NCI-H446 treated with DMSO at 0.1 percent for 48 hours (cell line): ENCODE measurements around the gene CHERP.
"Not testable (repeated sequence)": the region's sequence is repeated elsewhere in the genome, so short reads cannot be mapped to it uniquely, and the experiment has no call there.

Experiments used
- DNase-seq: peaks from one replicate; lab custom pipeline; 2025; lab: John Stamatoyannopoulos, UW

Gene CHERP

DNA sequence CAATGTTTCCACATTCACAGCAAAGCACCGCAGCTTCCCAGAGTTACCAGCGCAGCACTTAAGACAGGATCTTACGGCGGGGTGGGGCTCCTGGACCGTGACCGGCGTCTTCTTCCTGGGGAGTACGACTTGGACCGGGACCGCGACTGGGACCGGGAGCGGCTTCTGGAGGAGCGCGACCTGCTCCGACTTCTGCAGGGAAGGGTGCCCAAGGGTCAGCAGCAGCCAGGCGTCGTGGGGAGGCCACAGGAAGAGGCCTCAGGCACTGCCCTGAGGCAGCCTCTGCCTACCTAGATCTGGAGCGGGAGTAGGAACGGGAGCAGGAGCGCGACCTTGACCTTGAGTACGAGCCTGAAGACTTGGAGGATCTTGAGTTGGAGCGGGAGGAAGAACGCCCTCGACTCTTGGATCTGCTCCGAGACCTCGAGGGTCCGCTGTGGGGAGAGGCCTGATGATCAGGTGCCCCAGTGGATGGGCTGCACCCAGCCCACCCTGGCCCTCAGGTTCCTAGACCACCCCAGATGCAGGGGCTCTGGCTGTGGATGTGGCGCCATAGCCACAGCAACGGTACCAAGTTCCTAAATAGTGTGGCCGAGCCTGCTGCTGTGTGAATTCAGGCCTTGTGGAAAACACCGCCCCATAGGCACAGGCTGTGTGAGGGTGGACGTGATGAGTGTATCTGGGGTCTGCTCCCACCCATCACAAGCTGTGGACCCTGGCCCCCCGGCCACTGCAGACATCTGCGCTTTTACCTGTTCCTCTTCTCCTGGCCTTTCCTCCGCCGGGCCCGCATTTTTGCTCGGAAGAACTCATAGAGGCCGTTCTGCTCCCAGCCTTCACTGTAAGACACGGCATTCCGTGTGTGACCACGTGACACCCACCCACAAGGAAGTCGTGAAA is 21.9 kb downstream of the CHERP start:
- DNase-seq, result no peak

GRCh38 chr19:16519230-16519687 is 23.0 kb downstream of the CHERP start:
- no peak for DNase-seq

- DNase-seq, result no peak
Observed at GRCh38 chr19:16518483-16519229, 23.6 kb downstream of the CHERP start.

- DNase-seq, result no peak
Observed at GRCh38 chr19:16518061-16518460, 24.2 kb downstream of the CHERP start.

DNA sequence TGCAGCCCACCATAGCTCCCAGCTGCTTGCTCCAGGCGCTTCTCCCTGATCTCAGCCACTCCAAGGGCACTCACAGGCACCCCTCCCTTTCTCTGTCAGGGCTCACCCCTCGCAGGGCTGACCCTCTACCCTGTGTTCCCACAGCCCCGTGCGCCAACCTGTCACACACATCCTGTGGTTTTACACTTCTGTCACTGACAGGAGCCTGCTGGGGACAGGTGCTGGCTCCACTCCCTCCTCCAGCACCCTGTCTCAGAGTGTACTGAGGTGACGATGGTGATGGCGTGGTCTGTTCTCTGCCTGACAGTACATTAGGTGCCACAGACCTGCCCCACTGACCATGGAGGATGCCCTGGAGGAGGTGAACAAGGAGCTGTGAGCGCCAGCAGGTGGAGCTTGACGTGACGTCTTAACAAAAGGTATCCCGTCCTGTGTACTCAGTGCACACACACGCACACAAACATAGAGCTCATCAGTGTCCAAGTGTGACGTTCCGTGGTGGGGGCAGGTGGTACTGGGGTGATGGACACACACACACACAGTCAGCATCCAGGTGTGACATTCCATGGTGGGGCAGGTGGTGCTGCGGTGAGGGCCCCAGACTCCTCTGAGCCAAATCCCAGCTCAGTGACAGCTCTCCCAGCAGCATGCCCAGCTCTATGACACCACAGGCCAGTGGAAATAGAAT is 25.2 kb downstream of the CHERP start:
- no peak for DNase-seq

GRCh38 chr19:16516381-16516780 is 25.9 kb downstream of the CHERP start:
- DNase-seq, result no peak

DNA sequence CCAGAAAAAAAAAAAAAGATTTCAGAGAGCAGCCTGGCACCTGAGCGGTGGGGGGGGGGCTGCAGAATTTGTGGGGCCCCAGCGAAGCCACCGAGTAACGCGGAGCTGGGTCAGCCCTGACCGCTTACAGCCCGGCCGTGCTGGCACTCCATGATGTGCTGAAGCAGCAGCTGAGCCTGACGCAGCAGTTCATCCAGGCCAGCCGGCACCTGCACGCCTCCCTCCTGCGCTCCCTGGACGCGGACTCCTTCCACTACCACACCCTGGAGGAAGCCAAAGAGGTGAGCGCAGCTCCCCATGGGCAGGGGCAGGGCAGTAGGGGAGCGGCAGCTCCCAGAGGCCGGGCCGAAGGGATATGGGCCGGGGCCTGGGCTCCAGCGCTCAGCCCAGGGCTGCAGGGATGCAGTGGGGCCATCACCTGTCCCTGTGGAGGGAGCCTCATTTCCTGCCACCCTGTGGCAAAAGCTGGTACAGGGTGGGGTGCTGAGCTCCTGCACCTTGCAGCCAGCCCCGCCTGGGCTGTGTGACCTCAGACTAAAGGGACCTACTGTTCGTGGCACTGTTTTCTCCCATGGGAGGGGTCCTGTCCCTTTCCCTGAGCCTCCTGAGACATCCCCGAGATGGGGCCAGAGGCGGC is 27.7 kb downstream of the CHERP start:
- DNase-seq, result no peak

DNA sequence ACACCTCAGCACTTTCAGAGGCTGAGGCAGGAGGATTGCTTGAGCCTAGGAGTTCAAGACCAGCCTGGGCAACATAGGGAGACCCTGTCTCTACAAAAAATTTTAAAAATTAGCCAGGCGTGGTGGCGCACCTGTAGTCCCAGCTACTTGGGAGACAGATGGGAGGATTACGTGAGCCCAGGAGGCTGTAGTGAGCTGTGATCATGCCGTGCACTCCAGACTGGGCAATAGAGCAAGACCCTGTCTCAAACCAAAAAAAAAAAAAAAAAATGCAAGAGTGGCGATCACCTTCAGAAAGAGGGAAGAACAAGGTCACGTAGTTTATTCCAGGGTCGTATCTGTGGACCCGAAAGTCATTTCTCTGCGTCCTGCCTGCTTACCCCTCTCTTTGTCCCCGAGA is 29.6 kb downstream of the CHERP start:
- not testable (repeated sequence) for DNase-seq

DNA sequence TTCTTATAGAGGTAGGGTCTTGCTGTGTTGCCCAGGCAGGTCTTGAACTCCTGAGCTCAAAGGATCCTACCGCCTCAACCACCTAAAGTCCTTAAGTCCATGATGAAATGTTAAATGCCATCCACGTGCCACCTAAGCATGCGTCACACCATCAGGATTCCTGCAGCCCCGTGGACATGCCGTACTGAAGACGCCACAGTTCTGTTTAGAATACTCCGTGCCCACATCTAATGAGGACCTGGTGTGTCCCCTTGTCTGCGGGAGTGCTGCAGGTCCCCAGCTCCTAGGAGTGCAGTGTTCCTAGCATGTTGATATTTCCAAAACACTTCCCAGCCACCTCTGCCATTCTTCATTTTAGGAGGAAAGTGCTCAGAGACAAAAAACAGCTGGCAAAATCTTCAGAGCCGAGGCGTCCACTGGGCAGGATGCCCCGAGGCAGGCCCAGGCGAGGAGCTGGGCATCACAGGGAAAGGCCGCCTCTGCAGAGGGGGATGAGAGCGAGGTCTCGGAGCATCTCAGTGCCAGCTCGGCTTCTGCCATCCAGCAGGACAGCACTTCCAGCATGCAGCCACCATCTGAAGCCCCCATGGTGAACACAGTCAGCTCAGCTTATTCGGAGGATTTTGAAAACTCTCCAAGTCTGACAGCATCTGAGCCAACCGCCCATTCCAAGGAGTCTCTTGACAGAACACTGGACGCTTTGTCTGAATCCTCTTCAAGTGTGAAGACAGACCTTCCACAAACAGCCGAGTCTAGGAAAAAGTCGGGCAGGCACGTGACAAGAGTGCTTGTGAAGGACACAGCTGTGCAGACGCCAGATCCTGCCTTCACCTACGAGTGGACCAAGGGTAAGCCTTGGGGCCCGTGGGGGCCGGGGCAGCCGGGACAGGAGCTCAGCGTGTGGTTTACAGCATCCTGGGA is 32.8 kb downstream of the CHERP start:
- no peak for DNase-seq

DNA sequence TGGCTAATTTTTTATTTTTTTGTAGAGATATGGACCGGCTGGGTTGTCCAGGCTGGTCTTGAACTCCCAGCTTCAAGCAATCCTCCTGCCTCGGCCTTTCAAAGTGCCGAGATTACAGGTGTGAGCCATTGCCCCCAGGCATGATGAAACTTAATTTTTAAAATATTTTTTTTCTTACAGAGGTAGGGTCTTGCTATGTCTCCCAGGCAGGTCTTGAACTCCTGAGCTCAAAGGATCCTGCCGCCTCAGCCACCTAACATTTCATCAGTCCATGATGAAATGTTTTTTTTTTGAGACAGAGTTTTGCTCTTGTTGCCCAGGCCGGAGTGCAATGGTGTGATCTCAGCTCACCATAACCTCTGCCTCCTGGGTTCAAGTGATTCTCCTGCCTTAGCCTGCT is 33.7 kb downstream of the CHERP start:
- DNase-seq, result no peak

DNA sequence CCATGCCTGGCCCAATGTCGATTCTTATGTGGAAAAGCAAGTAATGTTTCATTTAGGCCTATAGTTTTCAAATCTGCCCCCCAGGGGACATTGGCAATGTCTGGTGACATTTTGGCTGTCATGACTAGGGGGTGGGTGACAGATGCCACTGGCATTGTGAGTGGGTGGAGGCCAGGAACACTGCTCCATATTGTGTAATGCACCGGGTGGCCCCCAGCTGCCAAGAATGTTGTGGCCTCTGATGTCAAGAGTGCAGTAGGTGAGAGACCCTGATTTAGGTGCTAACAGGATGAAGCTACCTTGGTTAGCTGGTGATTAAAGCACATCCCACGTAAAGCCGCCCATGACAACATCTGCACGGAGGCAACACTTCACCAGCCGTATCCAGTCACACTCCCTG is 35.3 kb downstream of the CHERP start:
- no peak for DNase-seq

- not testable (repeated sequence) for DNase-seq
Observed at GRCh38 chr19:16506161-16506560, 36.1 kb downstream of the CHERP start.

DNA sequence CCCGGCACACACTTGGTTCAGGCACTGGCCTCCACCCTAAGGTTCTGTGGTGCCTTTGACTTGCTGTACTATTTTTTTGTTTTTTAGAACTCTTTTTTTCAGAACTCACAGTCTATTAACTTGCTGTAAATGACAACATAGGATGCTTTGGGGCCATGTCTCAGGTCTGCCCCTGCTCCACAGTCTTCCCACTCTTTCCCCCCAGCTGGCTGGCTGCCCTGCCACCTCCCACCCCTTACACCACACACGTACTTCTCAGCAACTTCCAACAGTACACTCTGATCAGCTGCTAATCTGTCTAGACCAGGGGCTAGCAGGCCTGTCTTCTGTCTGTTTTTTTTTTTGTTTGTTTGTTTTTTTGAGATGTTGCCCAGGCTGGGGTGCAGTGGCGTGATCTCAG is 38.0 kb downstream of the CHERP start:
- DNase-seq, result no peak

- no peak for DNase-seq
Observed at GRCh38 chr19:16497837-16498236, 44.4 kb downstream of the CHERP start.

- no peak for DNase-seq
Observed at GRCh38 chr19:16497042-16497441, 45.2 kb downstream of the CHERP start.

DNA sequence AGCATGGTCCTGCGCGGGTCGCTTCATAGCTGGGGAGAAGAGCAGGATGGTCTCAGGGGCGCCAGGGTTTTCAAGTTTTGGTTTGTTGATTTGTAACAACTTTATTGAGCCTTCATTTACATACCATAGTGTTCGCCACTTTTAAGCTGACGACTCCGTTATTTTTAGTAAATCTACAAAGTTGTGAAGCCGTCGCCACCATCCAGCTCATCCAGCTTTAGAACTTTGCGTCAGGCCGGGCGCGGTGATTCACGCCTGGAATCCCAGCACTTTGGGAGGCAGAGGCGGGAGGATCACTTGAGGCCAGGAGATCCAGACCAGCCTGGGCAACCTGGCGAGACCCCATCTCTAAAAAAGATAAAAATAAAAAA is 45.6 kb downstream of the CHERP start:
- DNase-seq, result no peak

DNA sequence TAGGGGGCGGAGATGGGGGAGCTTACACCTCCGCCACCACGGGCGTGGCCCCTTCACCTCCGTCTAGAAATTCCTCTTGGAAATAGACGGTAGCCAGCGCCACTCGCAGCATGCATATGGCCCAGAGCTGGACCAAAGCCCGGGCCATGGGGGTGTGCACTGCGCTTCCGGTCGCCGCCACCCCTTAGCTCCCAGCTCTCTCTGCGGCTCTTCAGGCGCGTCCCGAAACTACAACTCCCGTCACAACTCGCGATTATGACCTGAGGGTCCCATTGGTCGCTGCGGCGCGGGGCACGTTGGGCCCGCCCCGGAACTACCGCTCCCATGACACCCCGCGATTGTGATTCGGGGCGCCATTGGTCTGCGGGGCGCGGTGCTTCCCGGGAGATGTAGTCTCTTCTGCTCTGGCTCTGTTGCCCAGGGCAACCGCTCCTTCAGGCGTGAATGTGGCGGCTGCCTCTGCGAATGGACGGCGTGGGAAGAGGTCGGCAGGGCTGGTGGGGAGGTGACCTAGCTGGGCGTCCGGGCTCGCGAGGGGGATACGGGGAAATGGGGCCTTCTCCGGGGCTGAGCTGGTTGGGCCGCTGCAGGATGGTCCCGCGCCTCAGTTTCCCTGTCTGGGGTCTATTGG is 46.1 kb downstream of the CHERP start, which contains the start of the genes C19orf44 and CALR3:
TSS of gene C19orf44 (plus strand) at position 413 of the 631 bp plus-strand sequence. CDS start 4,399 bp downstream, outside the sequence.
TSS of gene CALR3 (minus strand) at position 186 of the 631 bp plus-strand sequence. CDS start at position 148, 38 bp downstream.
- peak; percentile 98 for DNase-seq

DNA sequence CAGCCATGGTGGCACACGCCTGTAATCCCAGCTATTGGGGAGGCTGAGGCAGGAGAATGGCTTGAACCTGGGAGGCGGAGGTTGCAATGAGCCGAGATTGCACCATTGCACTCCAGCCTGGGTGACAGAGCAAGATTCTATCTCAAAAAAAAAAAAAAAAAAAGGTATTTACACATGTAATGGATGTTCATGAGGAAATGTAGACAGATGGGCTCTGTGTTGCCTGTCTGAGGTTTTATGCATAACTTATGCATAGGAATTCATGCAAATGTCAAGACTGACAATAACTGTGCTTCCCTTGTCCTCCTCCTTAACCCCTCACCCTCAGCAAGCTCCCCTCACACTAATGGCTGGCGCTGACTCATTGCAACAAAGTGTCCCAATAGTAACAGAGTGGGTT is 55.8 kb downstream of the CHERP start:
- DNase-seq, result not testable (repeated sequence)

GRCh38 chr19:16482745-16483144 is 59.5 kb downstream of the CHERP start:
- no peak for DNase-seq

DNA sequence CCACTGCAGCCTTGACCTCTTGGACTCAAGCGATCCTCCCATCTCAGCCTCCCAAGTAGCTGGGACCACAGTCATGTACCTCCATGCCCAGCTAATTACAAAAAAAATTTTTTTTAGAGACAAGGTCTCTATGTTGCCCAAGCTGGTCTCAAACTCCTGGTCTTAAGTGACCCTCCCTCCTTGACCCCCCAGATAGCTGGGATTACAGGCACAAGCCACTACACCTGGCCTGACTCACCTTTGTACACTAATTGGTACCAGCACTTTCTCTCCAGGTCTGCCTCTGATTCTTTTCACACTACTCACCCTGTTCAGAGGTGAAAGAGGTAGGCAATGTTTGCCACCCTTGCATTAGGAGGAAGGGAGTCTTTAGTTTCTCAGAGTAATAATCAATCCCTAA is 64.9 kb downstream of the CHERP start:
- no peak for DNase-seq
